ENCODE data around the gene EHD4.

The EHD4 gene

DNA sequence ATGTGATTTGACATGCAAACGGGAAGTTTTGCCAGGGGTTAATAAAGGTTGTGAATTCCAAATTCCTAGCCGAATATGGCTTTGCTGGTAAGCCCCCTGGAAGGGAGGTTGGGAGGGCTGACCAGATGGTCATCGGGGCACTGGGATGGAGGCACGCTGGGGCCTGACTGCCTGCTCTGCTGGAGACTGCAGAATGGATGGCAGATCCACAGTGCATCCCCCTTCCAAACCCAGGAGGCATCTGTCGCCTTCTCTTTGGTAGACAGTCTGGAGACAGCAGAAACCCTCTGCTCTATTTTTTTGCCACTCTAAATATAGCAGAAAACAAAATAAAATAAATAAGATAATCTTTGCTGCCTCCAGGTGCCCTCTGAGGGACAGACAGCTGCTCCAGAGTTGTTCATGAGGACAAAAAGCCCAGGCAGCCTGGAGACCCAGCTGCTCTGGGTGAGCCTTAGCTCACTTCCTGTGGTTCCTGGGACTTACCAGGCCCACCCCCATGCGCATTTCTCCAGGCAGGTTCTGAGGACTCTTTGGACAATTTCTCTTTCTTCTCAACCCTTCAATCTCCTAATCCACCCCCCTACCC lies 72.4 kb downstream of the EHD4 start:
- Histone ChIP-seq H3K9me3 (no peaks in the 10 kb centered on the region), H3K4me1 (ENCODE audit: control insufficient read depth in 1 of 2, insufficient read depth in 1 of 2, low read depth in 1 of 2, low read length in 1 of 2) (no peaks in the 10 kb centered on the region), H3K36me3 (peaks cover 41% of the 10 kb centered on the region), H3K27me3 (peaks cover 6% of the 10 kb centered on the region), H3K4me3 (ENCODE audit: low read depth in 1 of 2, low read length in 1 of 2) (no peak overlapping the region), H3K27ac (no peak overlapping the region)
- TF ChIP-seq CTCF (IDR thresholded peaks at IDR 0.05): no peak

GRCh38 chr15:41897363-41897799 lies 75.0 kb downstream of the EHD4 start:
- no peaks in the 10 kb centered on the region for H3K9me3 ChIP-seq
- H3K4me1 ChIP-seq (ENCODE audit: control insufficient read depth in 1 of 2, insufficient read depth in 1 of 2, low read depth in 1 of 2, low read length in 1 of 2): no peaks in the 10 kb centered on the region
- H3K4me3 ChIP-seq (ENCODE audit: low read depth in 1 of 2, low read length in 1 of 2): no peak overlapping the region
- no peak overlapping the region for H3K27ac ChIP-seq
- H3K27me3 ChIP-seq: peaks cover 17% of the 10 kb centered on the region
- no peak for TF ChIP-seq CTCF (IDR thresholded peaks at IDR 0.05)
- peaks cover 37% of the 10 kb centered on the region for H3K36me3 ChIP-seq

- no peak overlapping the region for H3K27ac ChIP-seq
Measured at GRCh38 chr15:41896566-41896965, 75.8 kb downstream of the EHD4 start.

DNA sequence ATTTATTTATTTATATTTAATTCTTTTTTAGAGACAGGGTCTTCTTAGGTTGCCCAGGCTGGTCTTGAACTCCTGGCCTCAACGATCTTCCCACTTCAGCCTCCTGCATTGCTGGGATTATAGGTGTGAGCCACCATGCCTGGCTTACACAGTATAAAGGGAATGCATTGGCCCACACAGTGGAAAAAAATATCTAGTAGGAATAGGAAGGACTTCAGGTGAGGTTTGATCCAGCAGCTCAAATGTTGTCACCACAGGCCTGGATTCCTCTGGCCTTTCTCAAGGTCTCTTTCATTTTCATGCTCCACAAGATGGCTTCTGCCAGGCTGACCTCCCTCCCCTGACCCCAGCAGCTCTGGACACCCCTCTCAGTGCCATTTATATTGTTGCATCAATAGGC lies 76.4 kb downstream of the EHD4 start:
- Histone ChIP-seq H3K4me3 (ENCODE audit: low read depth in 1 of 2, low read length in 1 of 2) (no peak overlapping the region), H3K4me1 (ENCODE audit: control insufficient read depth in 1 of 2, insufficient read depth in 1 of 2, low read depth in 1 of 2, low read length in 1 of 2) (no peaks in the 10 kb centered on the region), H3K27me3 (peaks cover 17% of the 10 kb centered on the region), H3K36me3 (peaks cover 28% of the 10 kb centered on the region), H3K27ac (no peak overlapping the region), H3K9me3 (no peaks in the 10 kb centered on the region)
- no peak for TF ChIP-seq CTCF (IDR thresholded peaks at IDR 0.05)

More at GRCh38 chr15:41896566-41896965, 75.8 kb downstream of the EHD4 start:
- Histone ChIP-seq H3K36me3 (peaks cover 33% of the 10 kb centered on the region), H3K4me1 (ENCODE audit: control insufficient read depth in 1 of 2, insufficient read depth in 1 of 2, low read depth in 1 of 2, low read length in 1 of 2) (no peaks in the 10 kb centered on the region), H3K9me3 (no peaks in the 10 kb centered on the region), H3K27me3 (peaks cover 17% of the 10 kb centered on the region), H3K4me3 (ENCODE audit: low read depth in 1 of 2, low read length in 1 of 2) (no peak overlapping the region)
- no peak for TF ChIP-seq CTCF (IDR thresholded peaks at IDR 0.05)

DNA sequence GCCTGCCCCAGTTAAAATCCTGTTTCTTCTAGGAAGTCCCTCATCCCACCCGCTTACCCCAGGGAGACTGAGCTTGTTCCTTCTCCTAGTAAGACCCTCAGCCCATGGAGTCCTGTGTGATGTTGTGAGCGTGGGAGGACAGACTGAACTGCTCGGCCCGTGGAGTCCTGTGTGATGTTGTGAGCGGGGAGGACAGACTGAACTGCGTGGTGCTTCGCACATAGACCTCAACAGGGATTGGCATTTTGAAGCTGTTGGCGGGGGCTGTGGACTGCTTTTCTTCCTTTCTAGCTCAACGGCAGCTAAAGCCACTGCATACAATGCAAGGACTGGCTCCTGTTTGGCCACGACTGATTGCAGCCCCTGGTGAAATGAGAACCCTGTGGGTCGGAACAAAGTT lies 76.9 kb downstream of the EHD4 start:
- H3K4me1 ChIP-seq (ENCODE audit: control insufficient read depth in 1 of 2, insufficient read depth in 1 of 2, low read depth in 1 of 2, low read length in 1 of 2): no peaks in the 10 kb centered on the region
- no peak overlapping the region for H3K4me3 ChIP-seq (ENCODE audit: low read depth in 1 of 2, low read length in 1 of 2)
- peaks cover 24% of the 10 kb centered on the region for H3K36me3 ChIP-seq
- H3K9me3 ChIP-seq: no peaks in the 10 kb centered on the region
- peaks cover 17% of the 10 kb centered on the region for H3K27me3 ChIP-seq
- no peak overlapping the region for H3K27ac ChIP-seq
- no peak for TF ChIP-seq CTCF (IDR thresholded peaks at IDR 0.05)

Data from neutrophil (primary cell).